Ishikawa (cell line): ENCODE data around the gene NOTO.

Experiments
- CEBPB ChIP-seq: IDR thresholded peaks from 2 replicates; pipeline ENCODE4 v1.6.1; 2012
- CREB1 ChIP-seq: IDR thresholded peaks from 2 replicates; pipeline ENCODE4 v1.6.1; 2012; ENCODE audit warnings: low read depth
- EGR1 ChIP-seq: IDR thresholded peaks from 2 replicates; pipeline ENCODE4 v1.6.1; 2012
- EP300 ChIP-seq: IDR thresholded peaks from 2 replicates; pipeline ENCODE4 v1.6.1; 2012; ENCODE audit warnings: borderline replicate concordance
- FOXM1 ChIP-seq: IDR thresholded peaks from 2 replicates; pipeline ENCODE4 v1.6.1; 2012; ENCODE audit warnings: low read depth, borderline replicate concordance
- NFIC ChIP-seq: IDR thresholded peaks from 2 replicates; pipeline ENCODE4 v1.6.1; 2012
- RAD21 ChIP-seq: IDR thresholded peaks from 2 replicates; pipeline ENCODE4 v1.6.1; 2012; ENCODE audit warnings: low read depth
- TAF1 ChIP-seq: IDR thresholded peaks from 2 replicates; pipeline ENCODE4 v1.6.1; 2012; ENCODE audit warnings: low read depth, mild to moderate bottlenecking
- TCF12 ChIP-seq: IDR thresholded peaks from 2 replicates; pipeline ENCODE4 v1.6.1; 2012; ENCODE audit warnings: low read depth
- TEAD4 ChIP-seq: IDR thresholded peaks from 2 replicates; pipeline ENCODE4 v1.6.1; 2012
- YY1 ChIP-seq: IDR thresholded peaks from 2 replicates; pipeline ENCODE4 v1.6.1; 2012; ENCODE audit warnings: low read depth
- ZBTB7A ChIP-seq: IDR thresholded peaks from 2 replicates; pipeline ENCODE4 v1.6.1; 2012; ENCODE audit warnings: low read depth
- TF ChIP-seq, protein P1 (sequence below): IDR thresholded peaks from 2 replicates; pipeline ENCODE4 v1.6.1; 2012
- TF ChIP-seq, protein P2 (sequence below): IDR thresholded peaks from 2 replicates; pipeline ENCODE4 v1.6.1; 2012
- TF ChIP-seq, protein P3 (sequence below): IDR thresholded peaks from 2 replicates; pipeline ENCODE4 v1.6.1; 2012; ENCODE audit warnings: low read depth, mild to moderate bottlenecking

Gene NOTO

DNA sequence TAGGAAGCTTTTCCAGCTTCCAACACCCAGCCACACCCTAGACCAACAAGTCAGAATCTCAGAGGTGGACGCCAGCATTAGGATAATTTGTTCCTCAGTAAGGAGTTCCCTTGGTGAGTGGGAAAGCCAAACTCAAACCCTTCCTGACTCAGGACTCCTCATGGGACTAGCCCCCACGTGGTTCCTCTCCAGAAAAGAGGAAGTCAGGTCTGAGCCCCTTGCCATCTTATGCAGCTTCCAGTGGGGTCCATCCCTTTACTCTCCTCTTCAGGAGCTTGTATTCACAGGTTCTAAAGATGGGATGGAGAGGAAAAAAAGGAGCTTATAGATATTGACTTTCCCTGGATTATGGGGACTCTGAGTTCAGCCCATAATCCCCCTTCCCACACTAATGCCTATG lies 14.8 kb upstream of the NOTO start:
- TF ChIP-seq, protein P1, sequence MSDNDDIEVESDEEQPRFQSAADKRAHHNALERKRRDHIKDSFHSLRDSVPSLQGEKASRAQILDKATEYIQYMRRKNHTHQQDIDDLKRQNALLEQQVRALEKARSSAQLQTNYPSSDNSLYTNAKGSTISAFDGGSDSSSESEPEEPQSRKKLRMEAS, result no peak
- no peak for TF ChIP-seq FOXM1
- TF ChIP-seq YY1, result no peak
- no peak for TF ChIP-seq CREB1
- no peak for TF ChIP-seq TEAD4
- TF ChIP-seq, protein P2, sequence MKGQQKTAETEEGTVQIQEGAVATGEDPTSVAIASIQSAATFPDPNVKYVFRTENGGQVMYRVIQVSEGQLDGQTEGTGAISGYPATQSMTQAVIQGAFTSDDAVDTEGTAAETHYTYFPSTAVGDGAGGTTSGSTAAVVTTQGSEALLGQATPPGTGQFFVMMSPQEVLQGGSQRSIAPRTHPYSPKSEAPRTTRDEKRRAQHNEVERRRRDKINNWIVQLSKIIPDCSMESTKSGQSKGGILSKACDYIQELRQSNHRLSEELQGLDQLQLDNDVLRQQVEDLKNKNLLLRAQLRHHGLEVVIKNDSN, result no peak
- TF ChIP-seq CEBPB, result no peak
- no peak for TF ChIP-seq TAF1

DNA sequence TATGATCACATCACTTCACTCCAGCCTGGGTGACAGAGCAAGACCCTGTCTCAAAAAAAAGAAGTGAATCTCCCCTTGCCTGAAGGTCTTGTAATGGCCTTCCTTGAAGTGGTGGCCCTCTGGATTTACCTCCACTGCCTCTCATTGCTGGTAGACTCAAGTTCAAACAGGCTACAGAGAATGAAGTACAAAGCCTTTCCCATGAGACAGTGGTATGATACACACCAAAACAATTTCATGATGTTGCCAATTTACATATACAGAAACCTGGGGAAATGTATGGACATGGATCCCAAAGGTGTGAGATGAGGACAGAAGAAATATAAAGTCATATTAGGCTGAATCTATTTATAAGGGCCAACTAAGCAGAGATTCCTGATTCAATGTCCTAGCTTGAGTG lies 4.8 kb upstream of the NOTO start:
- TF ChIP-seq RAD21 (no peak), EP300 (no peak)

DNA sequence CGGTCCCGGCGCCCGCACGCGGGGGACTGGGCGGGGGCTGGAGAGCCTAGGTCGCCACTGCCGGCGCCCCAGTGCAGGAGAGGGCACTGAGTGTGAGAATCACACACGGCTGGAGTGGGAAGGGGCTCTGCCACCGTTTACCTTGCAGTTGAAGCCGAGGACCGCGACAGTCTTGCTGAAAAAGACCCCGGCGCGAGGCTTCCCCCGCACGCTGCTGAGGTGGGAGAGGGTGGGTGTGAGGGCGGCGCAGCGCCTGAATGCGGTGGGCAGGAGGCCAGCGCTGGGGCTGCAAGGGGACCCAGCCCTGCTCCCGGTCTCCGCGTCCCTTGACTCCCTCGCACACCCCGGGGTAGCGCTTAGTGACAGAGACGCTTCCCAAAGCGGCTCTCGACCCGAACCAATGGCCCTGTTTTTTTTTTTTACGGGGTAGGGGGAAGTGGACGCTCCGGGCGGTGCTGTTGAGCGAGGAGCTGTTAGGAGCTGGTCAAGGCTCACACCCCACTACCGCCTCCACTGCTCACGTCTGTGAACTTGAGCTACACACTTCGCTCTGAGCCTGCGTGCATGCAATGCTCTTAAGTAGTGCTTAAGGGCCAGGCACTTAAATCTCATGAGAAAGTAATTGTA lies 794 bp downstream of the NOTO start:
- TF ChIP-seq RAD21, result no peak
- TF ChIP-seq EP300, result no peak
- TF ChIP-seq ZBTB7A, result no peak
- TF ChIP-seq, protein P1, result no peak
- TF ChIP-seq, protein P2, result no peak
- TF ChIP-seq FOXM1, result no peak
- TF ChIP-seq CREB1, result no peak
- TF ChIP-seq CEBPB, result no peak
- TF ChIP-seq YY1, result no peak
- TF ChIP-seq TCF12, result no peak
- no peak for TF ChIP-seq TAF1
- TF ChIP-seq, protein P3, sequence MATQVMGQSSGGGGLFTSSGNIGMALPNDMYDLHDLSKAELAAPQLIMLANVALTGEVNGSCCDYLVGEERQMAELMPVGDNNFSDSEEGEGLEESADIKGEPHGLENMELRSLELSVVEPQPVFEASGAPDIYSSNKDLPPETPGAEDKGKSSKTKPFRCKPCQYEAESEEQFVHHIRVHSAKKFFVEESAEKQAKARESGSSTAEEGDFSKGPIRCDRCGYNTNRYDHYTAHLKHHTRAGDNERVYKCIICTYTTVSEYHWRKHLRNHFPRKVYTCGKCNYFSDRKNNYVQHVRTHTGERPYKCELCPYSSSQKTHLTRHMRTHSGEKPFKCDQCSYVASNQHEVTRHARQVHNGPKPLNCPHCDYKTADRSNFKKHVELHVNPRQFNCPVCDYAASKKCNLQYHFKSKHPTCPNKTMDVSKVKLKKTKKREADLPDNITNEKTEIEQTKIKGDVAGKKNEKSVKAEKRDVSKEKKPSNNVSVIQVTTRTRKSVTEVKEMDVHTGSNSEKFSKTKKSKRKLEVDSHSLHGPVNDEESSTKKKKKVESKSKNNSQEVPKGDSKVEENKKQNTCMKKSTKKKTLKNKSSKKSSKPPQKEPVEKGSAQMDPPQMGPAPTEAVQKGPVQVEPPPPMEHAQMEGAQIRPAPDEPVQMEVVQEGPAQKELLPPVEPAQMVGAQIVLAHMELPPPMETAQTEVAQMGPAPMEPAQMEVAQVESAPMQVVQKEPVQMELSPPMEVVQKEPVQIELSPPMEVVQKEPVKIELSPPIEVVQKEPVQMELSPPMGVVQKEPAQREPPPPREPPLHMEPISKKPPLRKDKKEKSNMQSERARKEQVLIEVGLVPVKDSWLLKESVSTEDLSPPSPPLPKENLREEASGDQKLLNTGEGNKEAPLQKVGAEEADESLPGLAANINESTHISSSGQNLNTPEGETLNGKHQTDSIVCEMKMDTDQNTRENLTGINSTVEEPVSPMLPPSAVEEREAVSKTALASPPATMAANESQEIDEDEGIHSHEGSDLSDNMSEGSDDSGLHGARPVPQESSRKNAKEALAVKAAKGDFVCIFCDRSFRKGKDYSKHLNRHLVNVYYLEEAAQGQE, result no peak
- no peak for TF ChIP-seq TEAD4
- no peak for TF ChIP-seq NFIC
- no peak for TF ChIP-seq EGR1

DNA sequence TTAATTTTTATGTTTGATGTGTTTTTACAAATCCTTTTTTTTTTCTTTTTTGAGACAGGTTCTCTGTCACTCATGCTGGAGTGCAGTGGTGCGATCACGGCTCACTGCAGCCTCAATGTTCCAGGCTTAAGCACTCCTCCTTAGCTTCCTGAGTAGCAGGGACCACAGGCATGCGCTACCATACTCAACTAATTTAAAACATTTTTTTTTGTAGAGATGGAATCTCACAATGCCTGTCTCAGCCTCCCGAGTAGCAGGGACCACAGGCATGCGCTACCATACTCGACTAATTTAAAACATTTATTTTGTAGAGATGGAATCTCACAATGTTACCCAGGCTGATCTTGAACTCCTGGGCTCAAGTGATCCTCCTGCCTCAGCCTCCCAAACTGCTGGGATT lies 3.2 kb downstream of the NOTO start:
- TF ChIP-seq CREB1 (no peak), FOXM1 (no peak), NFIC (no peak), TCF12 (no peak), ZBTB7A (no peak), YY1 (no peak), CEBPB (no peak), TEAD4 (no peak), TAF1 (no peak), EGR1 (no peak)
- TF ChIP-seq, protein P3, result no peak
- TF ChIP-seq, protein P2, result no peak

DNA sequence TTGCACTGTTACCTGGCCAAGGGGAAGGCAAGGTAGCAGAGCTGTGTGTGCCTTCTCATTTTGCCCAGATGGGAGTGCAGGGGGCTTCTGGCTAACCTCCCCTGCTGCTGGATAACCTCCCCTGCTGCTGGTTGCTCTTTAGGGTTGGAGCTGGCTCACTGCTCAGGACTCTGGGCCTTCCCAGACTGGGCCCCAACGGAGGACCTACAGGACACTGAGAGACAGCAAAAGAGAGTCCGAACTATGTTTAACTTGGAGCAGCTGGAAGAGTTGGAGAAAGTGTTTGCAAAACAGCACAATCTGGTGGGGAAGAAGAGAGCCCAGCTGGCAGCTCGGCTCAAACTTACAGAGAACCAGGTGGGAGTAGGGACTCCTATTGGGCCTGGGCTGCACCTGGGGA lies 5.9 kb downstream of the NOTO start:
- TF ChIP-seq, protein P3, result no peak
- TF ChIP-seq EGR1, result no peak
- no peak for TF ChIP-seq YY1
- no peak for TF ChIP-seq CEBPB
- TF ChIP-seq TCF12, result no peak
- TF ChIP-seq, protein P2, result no peak
- no peak for TF ChIP-seq FOXM1
- TF ChIP-seq TAF1, result no peak
- no peak for TF ChIP-seq EP300
- TF ChIP-seq NFIC, result no peak
- TF ChIP-seq TEAD4, result no peak
- TF ChIP-seq, protein P1, result no peak
